OCI-LY7 (cell line): ENCODE data around the gene FGF21. TPM values are rescaled to one million over a fixed set of nuclear protein-coding genes. Genes with fewer than 3 reads are reported as not detected.
A peak's percentile ranks its signal among the peaks of the same experiment; 100 is the strongest.

Experiments used
- BruUV-seq: library from RNA; stranded (reverse); fragments of 400-500 nt; replicated peaks from 2 replicates; lab custom pipeline; 2021; lab: Mats Ljungman, UMichigan
- CTCF ChIA-PET: fragments of 300-600 bp; sonication (Branson Sonifier 250); formaldehyde crosslinking; loops from one replicate; lab custom pipeline; 2022; ENCODE audit warnings: antibody characterized with exemption; ENCODE audit not compliant: unreplicated experiment; lab: Charles Lee
- POLR2A ChIA-PET: fragments of 300-600 bp; sonication (Branson Sonifier 250); formaldehyde crosslinking; loops from one replicate; lab custom pipeline; 2022; ENCODE audit warnings: antibody characterized with exemption; lab: Charles Lee
- DNase-seq: peaks from one replicate; pipeline ENCODE4 v3.0.0-alpha.2; 2015; ENCODE audit warnings: low spot score
- H2AFZ ChIP-seq: fragments of 200-600 bp; sonication (generic), shearing (Covaris generic); 2 replicates; pipeline ENCODE4 v1.6.1; 2014; ENCODE audit warnings: mild to moderate bottlenecking, antibody characterized with exemption, low read length, moderate library complexity
- H3K27ac ChIP-seq: fragments of 200-600 bp; sonication (generic); 2 replicates; pipeline ENCODE4 v1.5.1; 2014; ENCODE audit warnings: mixed run types, low read depth, mild to moderate bottlenecking, moderate library complexity, low read length, inconsistent platforms; ENCODE audit not compliant: poor library complexity, severe bottlenecking
- H3K36me3 ChIP-seq: fragments of 200-600 bp; sonication (generic); 2 replicates; pipeline ENCODE4 v1.6.1; 2014; ENCODE audit warnings: mild to moderate bottlenecking, antibody characterized with exemption, low read length, moderate library complexity, mixed read lengths; ENCODE audit not compliant: insufficient read depth
- H3K4me1 ChIP-seq: fragments of 200-600 bp; sonication (generic); 2 replicates; pipeline ENCODE4 v1.5.1; 2014; ENCODE audit warnings: mild to moderate bottlenecking, low read length; ENCODE audit not compliant: insufficient read depth, poor library complexity, severe bottlenecking
- H3K4me2 ChIP-seq: fragments of 200-600 bp; sonication (generic); 2 replicates; pipeline ENCODE4 v1.6.1; 2014; ENCODE audit warnings: mild to moderate bottlenecking, low read length
- H3K4me3 ChIP-seq: fragments of 200-600 bp; sonication (generic); 2 replicates; pipeline ENCODE4 v1.5.1; 2014; ENCODE audit warnings: mild to moderate bottlenecking, low read depth, low read length; ENCODE audit not compliant: poor library complexity, severe bottlenecking
- H3K79me2 ChIP-seq: fragments of 200-600 bp; sonication (generic); 2 replicates; pipeline ENCODE4 v1.6.1; 2016; ENCODE audit warnings: low read depth, mild to moderate bottlenecking, low read length, moderate library complexity, mixed read lengths; ENCODE audit not compliant: insufficient read depth
- H3K9me2 ChIP-seq: fragments of 200-600 bp; sonication (generic); 2 replicates; pipeline ENCODE4 v1.6.1; 2016; ENCODE audit warnings: mild to moderate bottlenecking, low read length, mixed read lengths; ENCODE audit not compliant: insufficient read depth
- H3K9me3 ChIP-seq: fragments of 200-600 bp; sonication (generic); 2 replicates; pipeline ENCODE4 v1.6.1; 2014; ENCODE audit warnings: mild to moderate bottlenecking, mixed run types, low read length, mixed read lengths
- H4K20me1 ChIP-seq: fragments of 200-600 bp; sonication (generic); 2 replicates; pipeline ENCODE4 v1.6.1; 2014; ENCODE audit warnings: mild to moderate bottlenecking, antibody characterized with exemption, low read length, moderate library complexity, mixed read lengths; ENCODE audit not compliant: insufficient read depth
- EZH2phosphoT487 ChIP-seq: fragments of 200-600 bp; sonication (generic); IDR thresholded peaks from 2 replicates; pipeline ENCODE4 v1.6.1; 2018; ENCODE audit warnings: low read depth, borderline replicate concordance, mild to moderate bottlenecking, mixed run types, antibody characterized with exemption, low read length, moderate library complexity, mixed read lengths
- intact Hi-C: fragments of 100-400 bp; cut with micrococcal nuclease; formaldehyde crosslinking; loops from one replicate; pipeline ENCODE4 v1.10.0; 2022; ENCODE audit not compliant: unreplicated experiment
- total RNA-seq, 2 experiments: library from RNA; depleted of rRNA in 1 of 2; stranded (reverse); fragments of >200 nt in 1 of 2; shearing (Covaris generic) in 1 of 2; gene quantifications; 2 replicates each; pipeline ENCODE4 v1.2.3, GENCODE V29; 2014 to 2022
- TF ChIP-seq, protein P1 (sequence below): fragments of 200-600 bp; sonication (generic); conservative IDR thresholded peaks from 2 replicates; pipeline ENCODE4 v1.5.1; 2014; ENCODE audit warnings: mild to moderate bottlenecking, antibody characterized with exemption, low read length, moderate library complexity, mixed read lengths

FGF21 gene
- total RNA-seq, 2 experiments from 2014 or later = not detected

DNA sequence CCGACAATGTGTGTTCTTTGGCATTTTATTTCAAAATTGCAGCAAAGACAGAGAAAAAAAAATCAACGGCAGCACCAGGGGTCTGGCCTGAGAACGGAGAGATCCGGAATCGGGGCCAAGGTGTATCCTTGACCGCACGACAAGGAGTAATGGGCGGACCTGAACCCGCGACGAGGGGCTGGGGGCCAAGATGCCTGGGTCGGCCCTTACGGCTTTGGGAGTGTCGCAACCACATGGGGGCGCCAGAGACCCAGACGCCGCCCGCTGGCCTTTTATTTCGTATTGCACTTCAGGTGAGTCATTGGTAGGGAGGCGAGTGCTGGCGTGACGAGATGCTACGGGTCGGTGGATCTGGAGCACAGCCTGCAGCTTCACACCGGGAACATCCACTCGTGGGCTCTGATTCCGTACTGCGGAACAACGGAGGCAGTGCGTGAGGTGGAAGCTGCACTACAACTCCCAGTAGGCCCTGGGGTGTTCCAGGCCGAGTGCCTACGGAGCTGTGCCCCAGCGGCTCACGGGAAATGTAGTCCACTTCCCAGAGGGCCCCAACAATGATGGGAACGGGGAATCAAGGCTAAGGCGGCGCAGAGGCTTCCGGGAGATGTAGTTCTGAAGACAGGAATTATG is 39.8 kb downstream of the FGF21 start:
- intact Hi-C loops = loop anchor here (1.0 to 2.0 kb wide), 2 partner anchors 40 to 176 kb away; no protein-coding TSS in a partner anchor
- Histone ChIP-seq H3K4me2 (peak overlapping the region; percentile 65), H3K79me2 (no peaks in the 10 kb centered on the region), H2AFZ (peak overlapping the region; percentile 28; the same call in 1 of the 2 replicates), H3K9me2 (no peaks in the 10 kb centered on the region), H3K36me3 (no peaks in the 10 kb centered on the region), H4K20me1 (no peaks in the 10 kb centered on the region), H3K27ac (no peak overlapping the region), H3K4me3 (peak overlapping the region; percentile 68), H3K4me1 (peaks cover 5% of the 10 kb centered on the region), H3K9me3 (no peaks in the 10 kb centered on the region)
- DNase-seq = peak; percentile 93
- no TSS peak for BruUV-seq
- TF ChIP-seq, protein P1, sequence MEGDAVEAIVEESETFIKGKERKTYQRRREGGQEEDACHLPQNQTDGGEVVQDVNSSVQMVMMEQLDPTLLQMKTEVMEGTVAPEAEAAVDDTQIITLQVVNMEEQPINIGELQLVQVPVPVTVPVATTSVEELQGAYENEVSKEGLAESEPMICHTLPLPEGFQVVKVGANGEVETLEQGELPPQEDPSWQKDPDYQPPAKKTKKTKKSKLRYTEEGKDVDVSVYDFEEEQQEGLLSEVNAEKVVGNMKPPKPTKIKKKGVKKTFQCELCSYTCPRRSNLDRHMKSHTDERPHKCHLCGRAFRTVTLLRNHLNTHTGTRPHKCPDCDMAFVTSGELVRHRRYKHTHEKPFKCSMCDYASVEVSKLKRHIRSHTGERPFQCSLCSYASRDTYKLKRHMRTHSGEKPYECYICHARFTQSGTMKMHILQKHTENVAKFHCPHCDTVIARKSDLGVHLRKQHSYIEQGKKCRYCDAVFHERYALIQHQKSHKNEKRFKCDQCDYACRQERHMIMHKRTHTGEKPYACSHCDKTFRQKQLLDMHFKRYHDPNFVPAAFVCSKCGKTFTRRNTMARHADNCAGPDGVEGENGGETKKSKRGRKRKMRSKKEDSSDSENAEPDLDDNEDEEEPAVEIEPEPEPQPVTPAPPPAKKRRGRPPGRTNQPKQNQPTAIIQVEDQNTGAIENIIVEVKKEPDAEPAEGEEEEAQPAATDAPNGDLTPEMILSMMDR = peak; percentile 99
- no peak for TF ChIP-seq EZH2phosphoT487
- ChIA-PET CTCF (interaction anchor here (0.6 to 1.1 kb wide), 3 partner anchors 16 to 174 kb away, joined by 3 to 5 read pairs (median 4); no protein-coding TSS in a partner anchor), POLR2A (interaction anchor here (0.5 to 1.5 kb wide), 3 partner anchors 41 to 236 kb away, joined by 3 to 6 read pairs (median 5); partner anchors contain the start of genes CGB2 and HSD17B14)

DNA sequence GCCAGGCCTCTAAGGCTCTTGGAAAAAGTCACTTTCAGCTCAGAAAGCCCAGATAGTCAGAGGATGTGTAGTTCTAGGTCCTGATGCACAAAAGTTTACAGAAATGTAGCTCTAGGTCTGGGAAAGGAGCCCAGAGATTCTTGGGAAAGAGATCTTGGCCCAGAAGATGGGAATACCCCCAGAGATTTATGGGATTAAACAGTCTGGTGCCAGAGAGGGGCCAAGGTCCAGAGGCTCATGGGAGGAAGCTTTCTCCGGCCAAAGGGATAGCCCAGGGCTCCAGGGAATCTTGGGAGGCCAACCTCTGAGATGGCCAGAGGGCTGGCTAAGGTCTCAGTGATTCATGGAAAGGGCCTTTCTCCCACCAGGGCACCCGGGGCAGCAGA is 40.4 kb downstream of the FGF21 start:
- Histone ChIP-seq H4K20me1 (no peaks in the 10 kb centered on the region), H3K27ac (no peak overlapping the region), H3K4me2 (no peak overlapping the region), H3K4me3 (no peak overlapping the region), H3K4me1 (peaks cover 5% of the 10 kb centered on the region), H3K36me3 (no peaks in the 10 kb centered on the region), H3K9me3 (no peaks in the 10 kb centered on the region), H2AFZ (no peak overlapping the region), H3K9me2 (no peaks in the 10 kb centered on the region), H3K79me2 (no peaks in the 10 kb centered on the region)
- intact Hi-C loops = loop anchor here (1.0 to 2.0 kb wide), 2 partner anchors 40 to 175 kb away; no protein-coding TSS in a partner anchor
- ChIA-PET POLR2A (interaction anchor here (0.5 to 1.5 kb wide), 2 partner anchors 41 to 92 kb away, joined by 5 to 6 read pairs; partner anchors contain the start of gene HSD17B14), CTCF (interaction anchor here (0.6 to 1.1 kb wide), 3 partner anchors 16 to 174 kb away, joined by 3 to 5 read pairs (median 4); no protein-coding TSS in a partner anchor)
- no peak for DNase-seq
- no TSS peak for BruUV-seq
- TF ChIP-seq, protein P1 = no peak
